OCI-LY3 (cell line): ENCODE results near the gene GPBP1.

Source experiments
- CTCF ChIP-seq: fragments of 200-600, 300-600 bp; sonication (generic); IDR thresholded peaks from 2 replicates; pipeline ENCODE4 v1.5.1; 2014; ENCODE audit warnings: antibody characterized with exemption, low read length, low read depth
- EZH2phosphoT487 ChIP-seq: fragments of 200-600 bp; shearing (Covaris generic); IDR thresholded peaks from 2 replicates; pipeline ENCODE4 v1.6.1; 2018; ENCODE audit warnings: antibody characterized with exemption, mixed run types, low read depth

GRCh38 chr5:57179262-57180200 lies 5.7 kb downstream of the GPBP1 start:
- TF ChIP-seq CTCF (no peak), EZH2phosphoT487 (no peak)
